ENCODE data around the gene ACER2.

GRCh38 chr9:19429595-19429994, 20.8 kb downstream of the ACER2 start:
- TF ChIP-seq CTCF (IDR thresholded peaks at IDR 0.05; ENCODE audit: poor library complexity), result no peak
- no peak for TF ChIP-seq EZH2 (IDR thresholded peaks at IDR 0.05; ENCODE audit: borderline replicate concordance)

Measured in hepatocyte (in vitro differentiated cells).